Prostate gland (tissue), 2 donors: ENCODE data around the gene COL13A1.

Experiments used
- POLR2A ChIP-seq: fragments of 450-650 bp; IDR thresholded peaks from one replicate; pipeline ENCODE4 v1.6.1; 2016; ENCODE audit warnings: antibody characterized with exemption, mild to moderate bottlenecking
- POLR2AphosphoS5 ChIP-seq: sonication (generic); formaldehyde crosslinking; IDR thresholded peaks from one replicate; pipeline ENCODE4 v1.6.1; 2017; ENCODE audit warnings: antibody characterized with exemption
- TF ChIP-seq, protein P1 (sequence below), 4 experiments: fragments of 200-600 bp in 2 of 4; fragments of 450-650 bp in 2 of 4; sonication (generic) in 2 of 4; IDR thresholded peaks; 1 replicate in 3 of 4; 2 replicates in 1 of 4; pipeline ENCODE4 v1.5.1; 2016 to 2019; ENCODE audit warnings: antibody characterized with exemption in 4 of 4, mild to moderate bottlenecking in 2 of 4, moderate library complexity in 2 of 4

DNA sequence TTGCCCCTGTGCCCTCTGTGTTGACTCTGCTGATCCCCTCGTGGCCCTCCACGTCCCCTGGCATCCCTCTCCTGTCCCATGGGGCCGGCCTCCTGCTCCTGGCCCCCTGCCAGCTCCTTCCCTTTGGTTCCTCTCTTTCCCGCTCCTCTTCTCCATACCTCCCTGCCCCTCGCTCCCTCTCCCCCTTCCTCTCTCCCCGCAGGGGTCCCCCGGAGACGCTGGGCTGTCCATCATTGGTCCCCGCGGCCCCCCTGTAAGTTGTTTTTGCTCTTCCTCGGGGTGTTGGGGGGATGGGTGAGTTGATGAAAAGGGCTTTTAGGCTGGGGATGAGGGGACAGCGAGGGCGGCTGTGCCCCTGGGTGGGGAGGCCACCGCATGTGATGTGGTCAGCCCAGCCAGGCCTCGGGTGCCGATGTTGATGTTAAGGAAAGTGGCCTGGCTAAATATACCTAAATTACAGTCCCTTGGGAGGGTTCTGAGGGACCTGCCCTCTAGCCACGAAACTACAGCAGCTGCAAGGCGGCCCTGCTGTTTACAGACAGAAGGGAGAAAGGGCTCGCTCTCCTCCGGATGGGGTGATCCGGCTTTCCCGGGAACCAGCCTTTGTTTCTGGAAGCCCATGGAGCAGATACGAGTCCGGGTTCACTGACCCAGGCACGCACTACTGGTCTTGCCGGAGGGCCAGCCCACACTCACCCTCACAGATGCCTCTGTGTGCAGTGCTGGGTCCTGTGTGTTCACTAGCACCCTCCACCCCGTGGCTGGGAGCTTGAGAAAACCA, 78.8 kb downstream of the COL13A1 start:
- no peak for TF ChIP-seq POLR2A
- TF ChIP-seq, protein P1, sequence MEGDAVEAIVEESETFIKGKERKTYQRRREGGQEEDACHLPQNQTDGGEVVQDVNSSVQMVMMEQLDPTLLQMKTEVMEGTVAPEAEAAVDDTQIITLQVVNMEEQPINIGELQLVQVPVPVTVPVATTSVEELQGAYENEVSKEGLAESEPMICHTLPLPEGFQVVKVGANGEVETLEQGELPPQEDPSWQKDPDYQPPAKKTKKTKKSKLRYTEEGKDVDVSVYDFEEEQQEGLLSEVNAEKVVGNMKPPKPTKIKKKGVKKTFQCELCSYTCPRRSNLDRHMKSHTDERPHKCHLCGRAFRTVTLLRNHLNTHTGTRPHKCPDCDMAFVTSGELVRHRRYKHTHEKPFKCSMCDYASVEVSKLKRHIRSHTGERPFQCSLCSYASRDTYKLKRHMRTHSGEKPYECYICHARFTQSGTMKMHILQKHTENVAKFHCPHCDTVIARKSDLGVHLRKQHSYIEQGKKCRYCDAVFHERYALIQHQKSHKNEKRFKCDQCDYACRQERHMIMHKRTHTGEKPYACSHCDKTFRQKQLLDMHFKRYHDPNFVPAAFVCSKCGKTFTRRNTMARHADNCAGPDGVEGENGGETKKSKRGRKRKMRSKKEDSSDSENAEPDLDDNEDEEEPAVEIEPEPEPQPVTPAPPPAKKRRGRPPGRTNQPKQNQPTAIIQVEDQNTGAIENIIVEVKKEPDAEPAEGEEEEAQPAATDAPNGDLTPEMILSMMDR (IDR thresholded peaks at IDR 0.05): no peak
- no peak for TF ChIP-seq POLR2AphosphoS5
